M059J (cell line): Measurements from ENCODE around the gene ZNF862. TPM values are rescaled to one million over a fixed set of nuclear protein-coding genes. Genes with fewer than 3 reads are reported as not detected.

Experiments
- total RNA-seq: library from RNA; depleted of rRNA; stranded (reverse); fragments of >200 nt; shearing (Covaris generic); gene quantifications from 2 replicates; pipeline ENCODE4 v1.2.3, GENCODE V29; 2014; rRNA removed

Gene ZNF862
- total RNA-seq, 1 experiment from 2014 or later: 6.4 TPM

Other genes starting within 250 kb of the ZNF862 start
- 0.96 TPM in 1 of 2 replicates, not detected in the other for gene ZNF467, start 64.8 kb upstream of the ZNF862 start, total RNA-seq
- gene ATP6V0E2, start 35.6 kb downstream of the ZNF862 start, total RNA-seq: 76.4 and 76.6 TPM in 2 replicates